ENCODE results near the gene MFN2.
"Not testable (repeated sequence)": the region's sequence is repeated elsewhere in the genome, so short reads cannot be mapped to it uniquely, and the experiment has no call there.

MFN2 gene

DNA sequence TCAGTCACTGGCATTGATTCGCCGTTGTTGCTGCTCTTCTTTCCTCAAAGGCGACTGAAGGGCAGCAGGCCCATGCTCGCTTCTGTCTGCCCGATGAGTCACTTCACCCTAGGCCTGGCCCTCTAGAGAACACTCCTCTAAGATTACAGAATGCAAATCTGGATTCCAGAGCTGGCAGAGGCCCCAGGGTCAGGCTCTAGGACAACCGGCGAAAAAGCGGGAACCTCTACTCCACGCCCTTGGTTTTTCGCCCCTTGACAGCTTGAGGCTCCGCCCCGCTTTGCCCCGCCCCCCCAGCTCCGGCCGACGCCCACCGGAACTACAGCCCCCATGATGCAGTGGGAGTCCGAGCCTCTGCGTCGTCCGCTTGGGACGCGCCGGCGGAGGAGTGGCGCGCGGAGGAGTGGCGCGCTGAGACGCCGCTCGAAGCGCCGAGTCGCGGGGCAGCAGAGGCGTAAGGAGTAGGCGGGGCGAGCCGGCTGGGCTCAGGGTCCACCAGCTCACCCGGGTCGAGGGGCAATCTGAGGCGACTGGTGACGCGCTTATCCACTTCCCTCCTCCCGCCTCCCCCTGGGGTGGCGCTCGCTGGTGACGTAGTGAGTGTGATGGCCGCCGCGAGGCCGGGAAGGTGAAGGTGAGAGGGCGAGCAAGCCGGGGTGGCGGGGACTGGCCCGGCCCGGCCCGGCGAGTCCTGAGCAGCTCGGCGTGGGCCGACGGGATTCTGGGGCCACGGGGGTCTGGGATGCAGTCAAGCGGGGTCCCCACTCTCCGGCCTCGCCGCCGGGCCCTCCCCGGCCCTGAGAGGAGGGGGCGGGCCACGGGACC lies at the start of gene MFN2:
MFN2 (plus strand) TSS at position 594 of the 825 bp plus-strand sequence. CDS start 8,725 bp downstream, outside the sequence.
- peak; percentile 97 for DNase-seq

DNA sequence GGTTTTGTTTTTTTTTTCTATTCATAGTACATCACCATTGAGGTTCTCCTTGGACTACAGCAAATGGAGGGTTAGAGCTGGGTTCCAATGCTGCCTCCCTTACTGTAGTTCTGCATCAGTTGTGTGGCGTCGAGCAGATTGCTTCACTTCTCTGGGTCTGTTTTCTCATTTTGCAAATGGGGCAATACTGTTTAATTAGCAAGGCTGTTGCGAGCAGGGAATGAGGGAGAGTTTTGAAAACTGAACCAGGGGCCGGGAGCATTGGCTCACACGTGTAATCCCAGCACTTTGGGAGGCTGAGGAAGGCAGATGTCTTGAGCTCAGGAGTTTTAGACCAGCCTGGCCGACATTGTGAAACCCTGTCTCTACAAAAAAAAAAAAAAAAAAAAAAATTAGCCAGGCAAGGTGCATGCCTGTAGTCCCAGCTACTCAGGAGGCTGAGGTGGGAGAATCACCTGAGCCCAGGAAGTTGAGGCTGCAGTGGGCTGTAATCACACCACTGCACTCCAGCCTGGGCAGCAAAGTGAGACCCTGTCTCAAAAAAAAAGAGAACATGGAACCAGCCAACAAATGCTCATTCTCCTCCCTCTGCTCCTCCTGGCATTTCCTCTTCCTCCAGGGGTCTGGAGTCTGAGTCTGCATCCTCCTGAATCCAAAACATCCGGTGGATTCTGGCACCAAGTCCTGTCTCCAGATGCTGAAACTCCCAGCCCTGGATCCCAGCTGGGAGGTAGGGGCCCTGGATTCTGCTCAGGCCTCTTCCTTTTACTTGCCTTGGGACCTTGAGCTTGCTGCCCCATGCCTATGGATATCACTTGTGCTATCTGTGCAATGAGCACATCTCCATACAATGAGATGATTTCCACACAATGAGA lies 49.4 kb upstream of the MFN2 start:
- no peak for DNase-seq

DNA sequence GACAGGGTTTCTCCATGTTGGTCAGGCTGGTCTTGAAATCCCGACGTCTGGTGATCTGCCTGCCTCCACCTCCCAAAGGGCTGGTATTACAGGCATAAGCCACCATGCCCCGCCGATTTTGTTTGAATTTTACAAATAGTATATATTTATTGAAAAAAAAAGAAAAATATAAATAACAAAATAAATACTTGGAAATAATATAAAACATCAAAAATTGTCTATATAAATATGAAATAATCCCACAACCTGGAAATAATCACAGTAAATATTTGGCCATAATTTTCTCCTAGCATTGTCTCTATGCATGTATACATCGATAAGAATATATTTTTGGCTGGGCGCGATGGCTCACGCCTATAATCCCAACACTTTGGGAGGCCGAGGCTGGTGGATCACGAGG lies 48.4 kb upstream of the MFN2 start:
- no peak for DNase-seq

DNA sequence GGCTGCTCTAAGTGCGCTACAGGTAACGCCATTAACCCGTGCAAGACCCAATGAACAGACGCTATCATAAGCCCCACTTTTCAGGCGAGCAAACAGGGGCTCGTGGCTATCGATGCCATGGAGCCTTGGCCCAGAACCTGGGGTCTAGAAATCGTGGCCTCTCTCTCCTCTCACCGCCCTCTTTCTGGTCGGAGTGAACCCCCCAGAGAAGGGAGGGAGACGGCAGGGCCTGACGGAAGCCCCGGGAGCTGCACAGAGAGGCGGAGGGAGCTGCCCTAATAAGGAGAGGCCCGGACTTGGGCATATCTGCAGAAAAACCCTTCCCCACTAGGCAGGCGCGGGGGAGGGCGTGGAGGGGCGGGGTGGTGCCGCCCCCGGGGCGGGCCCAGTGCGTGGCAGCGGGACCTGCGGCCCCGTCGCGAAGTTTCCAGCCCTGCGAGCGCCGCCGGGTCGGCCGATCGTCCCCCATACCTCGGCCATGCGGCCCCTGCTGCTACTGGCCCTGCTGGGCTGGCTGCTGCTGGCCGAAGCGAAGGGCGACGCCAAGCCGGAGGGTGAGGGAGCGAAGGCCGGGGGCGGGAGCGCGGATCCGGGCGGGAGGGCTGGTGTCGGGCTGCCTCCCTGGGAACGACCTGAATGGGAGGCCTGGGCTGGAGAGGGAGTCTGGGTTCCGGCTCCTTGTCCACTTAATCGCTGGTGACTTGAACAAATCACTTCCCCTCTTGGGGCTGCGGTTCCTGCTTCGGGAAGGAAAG lies 45.8 kb upstream of the MFN2 start, which contains the start of gene PLOD1:
PLOD1 (plus strand) TSS at position 416 of the 755 bp plus-strand sequence; CDS start at position 479, 63 bp downstream.
- peak; percentile 56 for DNase-seq

DNA sequence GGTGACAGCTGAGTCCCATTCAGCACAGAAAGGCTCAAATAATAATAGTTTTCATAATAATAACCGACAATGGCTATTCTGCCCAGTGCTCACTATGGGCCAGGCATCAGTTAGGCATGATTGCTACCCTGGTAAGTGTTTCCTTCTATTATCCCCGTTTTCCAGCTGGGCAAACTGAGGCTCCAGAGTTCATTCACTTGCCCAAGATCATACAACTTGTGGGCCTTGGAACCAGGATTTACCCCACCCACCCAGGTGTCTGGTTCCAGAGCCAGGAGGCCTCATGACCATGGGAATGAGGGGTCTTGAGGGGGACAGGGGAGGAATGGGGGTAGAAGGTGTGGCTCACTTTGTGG lies 45.2 kb upstream of the MFN2 start:
- no peak for DNase-seq

DNA sequence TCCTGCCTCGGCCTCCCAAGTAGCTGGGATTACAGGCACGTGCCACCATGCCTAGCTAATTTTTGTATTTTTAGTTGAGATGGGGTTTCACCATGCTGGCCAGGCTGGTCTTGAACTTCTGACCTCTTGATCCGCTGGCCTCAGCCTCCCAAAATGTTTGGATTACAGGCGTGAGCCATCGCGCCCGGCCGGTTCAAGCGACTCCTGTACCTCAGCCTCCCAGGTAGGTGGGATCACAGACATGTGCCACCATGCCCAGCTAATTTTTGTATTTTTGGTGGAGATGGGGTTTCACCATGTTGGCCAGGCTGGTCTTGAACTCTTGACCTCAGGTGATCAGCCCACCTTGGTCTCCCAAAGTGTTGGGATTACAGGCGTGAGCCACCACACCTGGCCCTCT lies 44.5 kb upstream of the MFN2 start:
- not testable (repeated sequence) for DNase-seq

DNA sequence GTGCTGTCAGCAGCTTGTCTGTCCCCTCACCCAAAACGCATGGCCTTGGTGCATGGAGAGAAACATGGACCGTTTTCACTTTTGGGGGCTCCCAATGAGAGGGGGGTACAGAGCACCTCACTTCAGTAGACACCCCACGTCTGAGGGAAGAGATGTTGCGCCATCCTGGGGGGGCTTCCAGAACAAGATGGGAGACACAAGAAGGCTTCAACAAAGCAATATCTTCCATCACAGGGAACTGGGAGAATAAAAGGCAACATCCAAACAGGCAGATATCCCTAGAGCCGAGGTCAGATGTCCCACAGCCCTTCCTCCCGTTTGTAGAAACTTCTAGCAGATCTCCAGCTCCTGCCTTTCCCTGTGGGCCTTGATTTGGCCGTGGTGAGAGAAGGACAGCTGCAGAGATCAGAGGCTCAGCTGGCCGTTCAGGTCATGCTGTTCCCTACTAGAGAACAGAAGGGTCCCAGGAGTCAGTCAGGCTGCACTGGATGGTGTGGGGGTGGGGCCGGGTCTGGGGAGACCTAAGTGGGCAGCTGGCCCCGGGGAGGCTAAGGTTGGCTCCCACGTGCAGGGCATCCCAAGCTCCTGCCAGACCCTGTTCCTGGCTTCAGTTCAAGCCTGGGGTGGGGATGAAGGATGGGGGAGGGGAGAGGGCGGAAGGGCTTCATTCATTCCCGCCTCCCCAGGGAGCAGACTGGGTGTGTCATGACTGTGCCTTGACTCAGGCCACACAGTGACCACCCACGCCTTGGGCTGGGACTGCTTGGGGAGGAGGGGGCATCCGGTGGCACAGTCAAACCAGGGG lies 41.3 kb upstream of the MFN2 start:
- DNase-seq, result no peak

DNA sequence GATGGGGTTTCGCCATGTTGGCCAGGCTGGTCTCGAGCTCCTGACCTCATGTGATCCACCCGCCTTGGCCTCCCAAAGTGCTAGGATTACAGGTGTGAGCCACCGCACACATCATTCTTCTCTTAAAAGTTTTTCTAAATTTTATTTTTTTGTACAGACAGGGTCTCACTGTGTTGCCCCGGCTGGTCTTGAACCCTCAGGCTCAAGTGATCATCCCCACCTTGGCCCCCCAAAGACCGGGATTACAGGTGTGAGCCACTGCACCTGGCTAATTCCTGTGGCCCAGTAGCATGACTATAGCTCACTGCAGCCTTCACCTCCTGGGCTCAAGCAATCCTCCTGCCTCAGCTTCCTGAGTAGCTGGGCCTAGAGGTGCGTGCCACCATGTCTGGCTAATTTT lies 40.5 kb upstream of the MFN2 start:
- DNase-seq, result not testable (repeated sequence)

DNA sequence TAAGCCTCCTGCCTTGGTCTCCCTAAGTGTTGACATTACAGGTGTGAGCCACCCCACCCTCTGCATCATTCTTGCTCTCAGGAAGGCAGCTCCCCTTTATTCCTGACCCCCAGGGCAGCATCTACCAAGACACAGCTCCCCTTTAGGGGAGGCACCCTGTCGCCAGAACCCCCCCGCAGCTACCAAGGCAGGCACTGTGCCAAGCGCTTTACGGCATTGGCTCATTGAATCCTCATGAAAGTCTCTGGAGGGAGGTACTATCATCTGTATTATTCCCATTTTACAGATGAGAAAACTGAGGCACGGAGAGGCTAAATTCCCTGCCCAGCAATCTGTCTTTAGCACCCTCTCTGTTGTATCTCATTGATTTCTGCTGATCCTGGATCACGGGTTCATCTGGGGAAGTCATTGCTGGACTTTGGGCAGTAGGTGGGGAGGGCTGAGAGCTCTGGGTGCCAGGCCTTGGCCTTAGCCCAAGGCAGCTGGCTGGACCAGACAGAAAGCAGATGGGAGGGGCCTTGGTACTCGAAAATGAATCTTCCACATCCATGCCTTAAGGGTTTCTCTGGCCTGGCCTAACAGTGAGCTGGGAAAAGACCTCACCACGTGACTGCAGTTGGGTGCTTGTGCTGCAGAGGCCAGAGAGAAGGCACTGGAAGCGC lies 39.9 kb upstream of the MFN2 start:
- DNase-seq, result peak; percentile 53

DNA sequence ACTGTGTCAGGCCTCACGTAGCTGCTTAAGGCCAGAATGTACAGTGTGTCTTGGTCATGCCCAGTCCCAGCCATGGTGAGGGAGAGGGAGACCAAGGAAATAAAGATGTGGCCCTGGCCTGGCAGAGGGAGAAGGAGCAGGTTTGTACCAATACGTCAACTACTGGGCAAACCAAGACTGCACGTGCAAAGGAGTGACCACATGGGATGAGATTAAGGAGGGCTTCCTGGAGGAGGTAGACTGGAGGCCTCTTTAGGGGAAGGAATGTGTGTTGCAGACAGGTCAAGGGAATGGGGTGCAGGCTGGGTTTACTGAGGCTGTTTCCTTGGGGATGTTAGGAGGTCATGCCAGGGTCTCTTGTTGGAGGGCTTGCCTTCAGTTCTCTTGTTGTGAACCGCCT lies 38.0 kb upstream of the MFN2 start:
- no peak for DNase-seq

DNA sequence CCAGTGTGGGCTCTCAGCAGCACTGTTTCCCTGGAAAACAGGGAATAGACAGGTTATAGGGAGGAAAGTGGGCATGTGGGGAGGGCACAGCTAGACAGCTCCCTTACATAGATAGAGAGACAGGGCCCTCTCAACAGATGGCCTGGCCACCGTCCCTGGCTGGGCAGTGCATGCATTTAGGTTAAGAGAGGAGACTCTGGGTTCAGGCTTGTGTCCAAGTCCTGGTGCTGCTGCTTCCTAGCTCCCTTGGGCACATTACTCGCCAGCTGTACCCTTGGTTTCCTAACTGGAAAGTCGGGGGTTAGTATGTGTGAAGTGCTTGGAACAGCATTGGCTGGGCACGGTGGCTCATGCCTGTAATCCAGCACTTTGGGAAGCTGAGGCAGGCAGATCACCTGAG lies 36.6 kb upstream of the MFN2 start:
- DNase-seq, result no peak

DNA sequence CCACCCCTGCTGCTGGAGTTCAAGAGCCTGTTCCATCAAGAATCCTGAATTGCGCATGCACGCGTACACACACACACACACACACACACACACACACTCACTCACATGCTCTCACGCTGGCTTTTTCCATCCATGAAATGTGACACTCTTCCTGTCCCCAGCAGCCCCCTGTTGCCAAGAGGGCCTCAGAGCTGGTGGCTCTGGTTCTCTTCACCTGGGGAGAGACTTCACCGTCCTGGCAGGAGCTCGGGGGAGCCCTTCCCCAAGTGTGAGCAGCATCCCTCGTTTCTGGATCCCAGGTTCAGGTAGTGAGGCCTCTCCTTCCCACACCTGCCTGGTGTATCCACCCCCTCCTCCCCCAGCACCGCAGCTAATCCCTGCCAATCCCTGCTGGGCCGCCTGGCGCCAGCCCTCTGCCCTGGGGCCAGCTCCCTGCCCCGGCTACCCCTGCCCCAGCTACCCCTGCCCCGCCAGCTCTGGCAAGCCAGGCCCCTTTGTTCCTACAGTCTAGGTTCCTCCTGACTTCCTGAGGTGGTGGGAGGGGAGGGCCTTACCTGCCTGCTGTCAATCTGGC lies 35.8 kb upstream of the MFN2 start:
- DNase-seq, result peak; percentile 77

DNA sequence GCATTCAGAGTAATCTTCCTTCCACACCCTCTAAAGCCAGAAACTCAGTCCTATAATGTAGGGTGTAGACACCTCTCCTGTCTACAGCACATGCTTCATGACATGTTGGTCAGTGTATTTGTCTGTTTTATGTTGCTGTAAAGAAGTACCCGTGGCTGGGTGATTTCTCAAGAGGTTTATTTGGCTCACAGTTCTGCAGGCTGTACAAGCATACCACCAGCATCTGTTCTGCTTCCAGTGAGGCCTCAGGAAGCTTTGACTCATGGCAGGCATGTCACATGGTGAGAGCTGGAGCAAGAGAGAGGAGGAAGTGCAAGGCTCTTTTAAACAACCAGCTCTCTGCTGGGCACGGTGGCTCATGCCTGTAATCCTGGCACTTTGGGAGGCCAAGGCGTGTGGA lies 33.6 kb upstream of the MFN2 start:
- no peak for DNase-seq

DNA sequence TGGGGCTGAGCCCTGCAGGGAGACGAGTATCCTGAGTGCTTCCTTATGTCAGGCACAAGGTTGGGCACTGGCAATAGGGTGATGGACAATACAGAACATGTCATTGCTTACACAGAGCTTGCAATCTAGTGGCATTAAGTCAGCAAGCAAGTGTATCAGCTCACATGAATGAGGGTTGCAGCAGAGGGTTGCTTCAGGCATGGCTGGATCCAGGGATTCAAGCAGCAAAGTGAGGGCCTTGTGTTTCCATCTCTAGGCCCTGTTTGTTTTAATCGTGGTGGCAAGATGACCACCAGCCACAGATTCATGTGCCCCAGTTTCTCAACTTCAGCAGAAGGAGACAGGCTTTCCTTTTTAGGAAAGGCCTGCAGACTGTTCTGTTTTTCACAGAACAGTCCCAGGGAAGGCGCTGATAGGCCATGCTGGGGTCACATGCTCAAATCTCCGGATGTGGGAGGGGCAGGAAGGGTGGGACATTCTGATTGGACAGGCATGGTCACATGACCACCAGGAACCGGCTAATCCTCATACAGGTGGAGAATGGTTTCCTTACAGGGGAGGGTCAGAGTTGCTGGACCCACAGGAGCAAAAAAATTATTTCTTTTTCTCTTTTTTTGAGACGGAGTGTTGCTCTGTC lies 31.3 kb upstream of the MFN2 start:
- DNase-seq, result no peak

DNA sequence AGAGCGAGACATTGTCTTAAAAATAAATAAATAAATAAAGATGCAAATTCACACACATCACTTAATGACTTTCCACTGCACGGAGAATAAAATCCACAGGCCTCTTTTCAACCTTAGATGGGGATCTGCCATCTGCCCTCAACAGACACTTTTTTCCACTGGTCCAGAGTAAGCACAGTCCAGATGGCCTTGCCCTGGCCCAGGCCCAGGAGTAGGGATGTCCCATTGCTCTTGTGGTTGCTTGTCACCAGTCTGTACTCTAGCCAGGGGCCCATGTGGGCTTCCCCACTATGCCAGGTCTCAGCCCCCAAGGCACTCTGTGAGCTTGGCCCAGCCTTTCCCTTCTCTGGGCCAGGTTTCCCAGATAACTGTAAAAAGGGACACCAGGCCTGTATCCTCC lies 28.3 kb upstream of the MFN2 start:
- no peak for DNase-seq

DNA sequence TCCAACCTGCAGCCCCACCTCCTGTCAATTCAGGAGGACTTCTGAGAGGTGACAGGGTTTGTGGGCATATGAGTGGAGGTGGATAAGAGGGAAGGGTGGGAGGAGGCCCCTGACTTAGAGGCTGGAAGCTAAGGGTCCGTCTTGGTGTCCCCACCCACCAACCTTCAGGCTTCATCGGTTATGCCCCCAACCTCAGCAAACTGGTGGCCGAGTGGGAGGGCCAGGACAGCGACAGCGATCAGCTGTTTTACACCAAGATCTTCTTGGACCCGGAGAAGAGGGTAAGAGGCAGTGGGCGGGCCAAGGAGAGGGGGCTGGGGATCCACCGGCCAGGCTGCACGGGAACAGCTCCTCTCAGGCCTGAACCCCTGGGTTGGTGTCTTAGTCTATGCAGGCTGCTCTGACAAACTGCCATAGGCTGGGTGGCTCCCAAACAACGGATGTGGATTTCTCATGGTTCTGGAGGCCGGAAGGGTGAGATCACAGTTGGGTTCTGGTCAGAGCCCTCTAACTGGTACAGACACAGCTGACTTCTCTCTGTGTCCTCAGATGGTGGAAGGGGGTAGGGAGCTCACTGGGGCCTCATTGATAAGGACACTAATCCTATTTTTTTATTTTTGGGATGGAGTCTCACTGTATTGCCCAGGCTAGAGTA lies 27.7 kb upstream of the MFN2 start:
- no peak for DNase-seq

DNA sequence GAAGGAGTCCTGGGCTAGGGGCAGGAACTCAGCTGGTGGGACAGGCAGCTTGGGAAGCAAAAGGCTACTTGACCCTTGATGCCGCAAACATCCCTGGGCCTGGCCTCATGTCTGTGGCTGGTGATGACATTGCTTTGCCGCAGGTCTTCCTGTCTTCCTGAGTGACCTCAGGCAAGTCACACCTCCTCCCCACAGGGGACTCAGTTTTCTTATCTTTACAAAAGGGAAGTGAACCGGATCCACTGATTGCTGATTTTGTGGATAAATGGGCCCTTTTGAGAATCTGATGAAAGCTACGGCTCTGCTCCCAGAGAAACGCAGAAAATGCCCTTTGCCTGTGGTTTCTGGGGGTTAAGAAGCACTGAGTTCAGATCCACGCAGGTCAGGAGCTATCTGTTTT lies 25.0 kb upstream of the MFN2 start:
- no peak for DNase-seq

DNA sequence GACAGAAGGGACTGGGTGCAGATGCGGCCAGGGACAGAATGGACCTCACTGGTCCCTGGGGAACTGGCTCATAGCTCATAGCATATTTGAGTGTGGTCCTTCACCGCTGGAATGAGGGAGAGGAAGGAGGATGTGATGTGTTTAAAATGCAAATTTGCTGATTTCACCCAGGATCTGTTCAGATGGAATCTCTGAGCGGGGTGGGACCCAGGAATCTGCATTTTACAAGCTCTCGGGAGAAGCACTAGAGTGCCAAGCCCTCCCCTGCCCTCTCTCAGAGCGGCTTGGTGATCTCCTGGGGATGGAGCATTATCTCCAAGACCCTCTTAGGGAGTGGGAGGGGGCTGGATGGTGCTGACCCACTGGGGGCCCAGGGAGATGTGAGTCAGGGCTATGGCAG lies 22.8 kb upstream of the MFN2 start:
- no peak for DNase-seq

DNA sequence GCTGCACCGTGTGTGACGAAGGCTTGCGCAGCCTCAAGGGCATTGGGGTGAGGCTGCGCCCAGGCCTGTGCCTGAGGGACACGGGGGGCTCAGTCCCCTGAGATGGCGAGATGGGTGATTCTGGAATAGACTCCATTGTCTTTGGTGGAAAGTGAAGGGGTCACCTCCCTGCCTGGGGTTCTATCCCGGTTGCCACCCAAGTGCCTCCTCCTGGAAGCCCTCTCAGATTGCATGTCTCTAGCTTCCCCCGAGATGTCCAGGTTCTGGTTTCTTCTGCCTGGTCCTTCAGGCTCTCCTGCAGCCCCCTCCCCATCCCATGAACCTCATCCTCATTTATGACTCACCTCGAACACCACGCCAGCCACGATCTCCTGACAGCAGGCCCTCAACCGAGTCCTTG lies 22.3 kb upstream of the MFN2 start:
- no peak for DNase-seq

DNA sequence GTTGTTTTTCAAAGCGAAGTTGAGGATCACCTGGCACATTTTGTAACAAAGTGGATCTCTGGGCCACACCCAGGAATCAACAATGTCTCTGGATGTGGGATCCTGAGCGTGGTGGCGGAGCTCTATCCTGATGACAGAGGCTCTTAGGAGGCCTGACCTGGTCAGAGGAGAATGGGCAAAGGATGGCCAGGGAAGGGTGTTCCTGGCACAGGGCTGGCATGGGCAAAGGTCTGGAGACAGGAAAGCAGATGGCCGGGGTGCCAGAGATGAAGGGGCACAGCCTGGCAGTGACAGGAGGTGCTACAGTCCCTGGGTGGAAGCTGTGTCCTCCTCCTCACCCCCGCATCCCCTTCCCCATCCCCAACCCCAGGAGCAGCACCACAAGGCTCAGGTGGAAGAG lies 20.0 kb upstream of the MFN2 start:
- no peak for DNase-seq

Data from NCI-H2029 (cell line).